ENCODE data around the gene KCNK13.
"Not testable (repeated sequence)": the region's sequence is repeated elsewhere in the genome, so short reads cannot be mapped to it uniquely, and the experiment has no call there.

KCNK13 gene

DNA sequence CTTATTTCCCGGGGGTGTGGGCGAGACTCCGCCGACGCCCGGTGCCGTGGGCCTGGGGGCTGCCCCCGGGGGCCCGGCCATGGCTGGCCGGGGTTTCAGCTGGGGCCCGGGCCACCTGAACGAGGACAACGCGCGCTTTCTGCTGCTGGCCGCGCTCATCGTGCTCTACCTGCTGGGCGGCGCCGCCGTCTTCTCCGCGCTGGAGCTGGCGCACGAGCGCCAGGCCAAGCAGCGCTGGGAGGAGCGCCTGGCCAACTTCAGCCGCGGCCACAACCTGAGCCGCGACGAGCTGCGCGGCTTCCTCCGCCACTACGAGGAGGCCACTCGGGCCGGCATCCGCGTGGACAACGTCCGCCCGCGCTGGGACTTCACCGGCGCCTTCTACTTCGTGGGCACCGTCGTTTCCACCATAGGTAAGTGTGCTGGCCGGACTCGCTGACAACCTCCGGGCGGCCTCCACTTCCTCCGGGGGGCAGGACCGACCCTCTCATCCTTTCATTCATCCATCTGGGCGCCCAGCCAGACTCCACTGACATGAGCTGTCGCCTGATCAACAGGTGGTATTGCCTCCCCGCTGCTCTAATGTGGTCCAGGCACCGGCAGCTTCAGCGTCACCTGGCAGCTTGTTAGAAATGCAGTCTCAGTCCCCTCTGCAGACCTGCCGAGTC is 467 bp downstream of the KCNK13 start:
- no peak for DNase-seq

DNA sequence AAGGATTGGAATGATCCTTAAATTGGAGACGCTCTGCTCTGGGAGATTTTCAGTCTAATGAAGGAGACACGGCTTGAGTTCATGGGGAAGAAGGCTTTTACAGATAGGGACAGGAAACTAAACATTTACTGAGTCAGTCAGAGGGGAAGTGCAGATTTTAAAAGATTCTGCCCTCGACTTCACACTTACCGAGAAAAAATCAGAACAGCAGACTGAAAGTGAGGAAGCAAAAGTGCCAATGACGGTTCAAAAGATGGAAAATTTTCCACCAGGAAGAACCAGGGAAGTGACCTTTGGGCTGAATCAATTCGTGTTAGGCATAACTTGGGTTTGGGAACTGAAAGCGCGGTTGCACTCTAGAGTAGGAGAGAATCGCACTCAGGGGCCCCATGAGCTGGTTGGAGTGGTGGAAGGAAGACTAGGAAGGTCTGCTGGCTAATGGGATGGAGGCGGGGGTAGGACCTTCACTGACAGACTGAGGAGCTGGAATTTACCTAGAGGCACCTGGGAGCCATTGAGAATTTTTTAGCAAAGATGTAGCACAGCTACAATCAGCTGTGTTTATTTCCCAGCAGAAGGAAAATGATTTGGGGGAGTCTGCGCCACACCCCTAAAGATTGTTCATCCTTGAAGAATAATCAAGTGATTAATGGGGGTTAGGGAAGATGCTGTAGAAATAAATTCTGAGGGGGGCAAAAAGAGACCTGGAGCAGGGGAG is 1.2 kb downstream of the KCNK13 start:
- DNase-seq: no peak

DNA sequence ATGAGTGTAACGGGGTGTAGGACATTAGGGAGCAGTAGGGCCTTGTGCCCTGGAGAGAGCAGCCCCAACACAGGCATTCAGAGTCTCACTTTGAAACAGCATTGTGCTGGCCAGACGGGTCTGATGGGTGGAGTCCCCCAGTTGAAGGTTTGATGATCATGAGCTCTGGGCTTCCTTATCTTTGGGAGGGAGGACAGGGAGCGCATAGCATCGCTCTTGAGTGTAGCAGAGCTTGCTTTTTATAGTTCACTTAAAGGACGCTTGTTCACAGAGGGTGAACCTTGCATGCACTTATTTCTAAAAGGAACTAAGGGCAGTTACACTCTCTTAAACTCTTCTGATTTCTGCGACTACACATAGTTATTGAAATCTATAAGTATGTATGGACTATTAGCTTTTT is 10.6 kb downstream of the KCNK13 start:
- no peak for DNase-seq

DNA sequence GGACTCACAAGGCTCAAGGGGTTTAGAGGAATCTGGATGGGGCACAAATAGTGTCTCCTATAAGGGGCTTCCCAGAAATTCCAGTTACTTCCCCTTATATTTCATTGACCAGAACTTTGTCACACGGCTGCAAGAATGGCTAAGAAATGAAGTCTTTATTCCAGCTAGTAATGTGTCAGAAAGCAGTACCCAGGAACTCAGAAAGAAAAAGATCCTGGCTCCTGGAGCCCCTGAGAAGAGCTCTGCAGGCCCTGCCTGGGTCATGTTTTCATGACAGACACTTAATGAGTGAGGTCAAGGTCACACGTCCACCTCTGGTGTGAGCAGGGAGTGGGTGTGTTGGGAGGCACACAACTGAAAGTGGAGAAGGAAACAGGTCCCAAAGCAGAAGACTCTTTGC is 17.8 kb downstream of the KCNK13 start:
- no peak for DNase-seq

DNA sequence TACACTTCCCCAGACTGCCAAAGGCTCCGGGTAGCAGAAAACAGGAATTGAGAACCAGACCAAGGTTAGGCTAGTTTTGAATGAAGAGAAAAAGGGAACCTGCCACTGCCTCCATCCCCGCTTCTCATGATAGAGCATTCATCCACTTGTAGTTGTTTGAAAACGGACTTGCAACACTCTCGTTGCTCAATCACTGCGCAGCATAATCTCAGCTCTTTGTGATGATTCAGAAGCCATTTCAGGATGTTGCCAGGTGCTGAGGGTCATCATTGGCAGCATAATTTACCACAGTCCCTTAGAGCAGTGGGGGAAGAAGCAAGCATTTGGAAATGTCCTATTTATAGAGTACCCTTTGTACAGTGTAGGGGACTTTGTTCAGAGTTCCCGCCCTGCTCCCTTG is 25.6 kb downstream of the KCNK13 start:
- peak; percentile 17 to 74 for DNase-seq

DNA sequence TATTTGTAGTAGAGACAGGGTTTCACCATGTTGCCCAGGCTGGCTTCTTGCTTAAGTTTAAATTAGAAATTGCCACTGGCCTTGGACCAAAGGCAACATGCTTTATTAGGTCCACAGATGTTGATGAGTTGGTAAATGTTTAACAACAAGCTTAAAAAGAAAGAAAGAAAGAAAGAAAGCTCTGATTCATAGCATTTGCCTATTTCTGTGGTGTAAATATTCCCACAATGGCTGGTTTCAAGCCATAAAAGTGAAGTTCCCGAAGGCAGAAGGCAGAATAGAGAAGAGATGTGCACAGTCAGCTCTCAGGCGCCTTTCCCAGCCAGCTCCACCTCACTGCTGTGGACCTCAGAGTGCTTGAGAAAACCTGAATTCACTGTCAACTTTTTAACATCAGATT is 26.4 kb downstream of the KCNK13 start:
- no peak for DNase-seq

DNA sequence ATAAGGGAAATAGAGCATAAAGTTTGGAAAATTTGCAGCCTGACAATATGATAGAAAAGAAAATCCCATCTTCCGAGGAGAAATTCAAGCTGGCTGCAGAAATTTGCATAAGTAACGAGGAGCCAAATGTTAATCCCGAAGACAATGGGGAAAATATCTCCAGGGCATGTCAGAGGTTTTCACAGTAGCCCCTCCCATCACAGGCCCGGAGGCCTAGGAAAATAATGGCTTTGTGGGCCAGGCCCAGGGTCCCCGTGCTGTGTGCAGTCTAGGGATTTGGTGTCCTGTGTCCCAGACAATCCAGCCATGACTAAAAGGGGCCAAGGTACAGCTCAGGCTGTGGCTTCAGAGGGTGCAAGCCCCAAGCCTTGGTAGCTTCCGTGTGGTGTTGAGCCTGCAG is 27.7 kb downstream of the KCNK13 start:
- DNase-seq: not testable (repeated sequence)

DNA sequence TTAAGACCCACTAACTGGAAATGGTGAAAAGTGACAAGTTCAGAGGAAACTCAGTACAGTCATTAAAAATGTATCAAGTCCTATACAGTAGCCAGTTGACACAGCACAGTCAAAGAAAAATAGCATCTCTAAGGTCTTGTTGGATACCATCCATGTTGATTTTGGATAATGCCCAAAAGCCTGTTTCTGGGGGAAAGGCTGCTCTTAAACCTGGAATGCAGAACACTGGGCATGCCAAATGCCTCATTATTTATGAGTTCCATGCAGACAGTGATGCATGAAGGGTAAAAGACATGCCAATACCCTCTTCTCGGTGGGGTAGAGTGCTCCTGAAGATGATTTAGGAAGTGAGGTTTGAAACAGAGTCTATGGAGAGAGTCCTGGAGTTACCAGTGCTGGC is 29.6 kb downstream of the KCNK13 start:
- DNase-seq: no peak

DNA sequence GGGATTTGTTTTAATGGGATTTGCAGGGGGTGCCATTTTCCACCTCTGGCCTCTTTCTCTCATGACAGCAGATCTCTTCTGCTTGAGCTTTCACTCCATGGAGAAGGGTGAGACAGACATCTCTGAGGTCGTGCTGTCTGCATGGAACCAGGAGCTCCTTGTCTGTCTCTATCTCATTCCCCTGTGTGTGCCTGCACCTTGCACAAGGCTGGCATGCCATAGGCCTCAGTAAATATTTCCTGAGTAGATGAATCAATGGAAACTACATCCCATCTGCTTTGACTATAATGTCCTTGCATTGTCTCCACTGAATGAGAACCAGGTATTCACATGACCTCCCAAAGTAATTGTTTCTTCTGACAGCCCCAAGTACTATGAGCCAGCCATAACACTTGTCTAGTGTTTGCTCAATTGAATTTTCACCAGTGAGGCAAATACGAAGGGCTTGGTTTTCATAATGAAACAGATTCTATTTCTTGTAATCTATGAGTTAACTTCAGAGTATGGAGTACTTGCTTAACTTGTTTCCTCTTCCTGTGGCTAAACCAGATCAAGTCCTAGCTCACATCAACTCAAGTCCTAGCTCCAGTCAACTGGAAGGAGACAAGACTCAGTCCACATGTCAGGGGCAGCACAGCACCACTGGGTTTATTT is 32.3 kb downstream of the KCNK13 start:
- DNase-seq: no peak

DNA sequence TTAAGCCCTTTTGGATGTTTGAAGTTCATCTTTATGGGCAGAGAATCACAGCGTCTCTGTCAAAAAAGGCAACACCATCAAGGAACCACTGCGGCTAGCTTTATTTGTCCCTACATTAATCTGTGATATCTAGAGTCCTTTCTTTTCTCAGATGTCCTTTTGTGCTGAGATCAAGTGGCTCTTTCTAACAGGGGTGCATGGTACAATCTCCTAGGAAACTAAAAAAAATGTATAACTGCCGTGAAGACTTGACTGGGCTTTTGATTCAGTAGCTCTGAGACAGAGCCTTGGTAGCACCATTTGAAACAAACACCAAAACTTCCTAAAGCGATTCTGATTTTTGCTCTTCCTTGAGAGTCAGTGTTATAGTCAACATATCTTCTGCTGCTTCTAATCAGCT is 33.3 kb downstream of the KCNK13 start:
- no peak for DNase-seq

DNA sequence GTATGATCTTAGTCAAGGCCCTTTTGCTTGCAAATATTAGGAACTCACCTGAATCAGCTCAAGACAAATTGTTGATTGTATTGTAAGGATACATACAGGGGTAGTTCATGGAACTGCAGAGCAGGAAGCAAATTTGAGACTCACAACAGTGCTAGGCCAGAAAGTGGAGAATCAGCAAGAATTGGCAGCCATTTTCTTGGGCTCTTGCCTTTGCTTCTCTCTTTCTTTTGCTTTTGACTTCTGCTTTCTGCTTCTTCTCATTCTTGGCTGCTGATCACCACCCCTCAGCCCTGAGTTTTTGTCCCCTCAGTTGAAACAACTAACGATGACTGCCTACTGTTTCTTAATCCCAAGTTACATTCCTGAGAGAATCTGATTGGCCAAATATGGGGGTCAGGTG is 34.8 kb downstream of the KCNK13 start:
- DNase-seq: no peak

DNA sequence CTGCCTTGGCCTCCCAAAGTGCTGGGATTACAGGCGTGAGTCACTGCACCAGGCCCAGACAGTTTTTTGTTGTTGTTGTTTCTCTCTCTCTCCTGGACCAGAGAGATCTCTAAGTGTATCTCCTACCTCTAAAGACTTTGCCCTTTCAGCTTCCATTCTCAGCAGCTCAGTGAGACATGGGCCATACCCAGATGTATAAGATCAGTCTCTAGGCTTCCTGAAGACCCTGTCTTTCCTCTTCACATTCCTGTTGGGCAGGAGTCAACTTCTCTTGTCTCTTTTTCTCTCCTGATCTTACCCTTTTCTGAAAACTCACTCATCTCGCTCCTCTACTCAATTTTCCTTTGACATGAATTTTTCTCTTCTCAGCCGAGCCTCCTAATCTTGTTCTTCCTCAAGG is 42.0 kb downstream of the KCNK13 start:
- no peak for DNase-seq

DNA sequence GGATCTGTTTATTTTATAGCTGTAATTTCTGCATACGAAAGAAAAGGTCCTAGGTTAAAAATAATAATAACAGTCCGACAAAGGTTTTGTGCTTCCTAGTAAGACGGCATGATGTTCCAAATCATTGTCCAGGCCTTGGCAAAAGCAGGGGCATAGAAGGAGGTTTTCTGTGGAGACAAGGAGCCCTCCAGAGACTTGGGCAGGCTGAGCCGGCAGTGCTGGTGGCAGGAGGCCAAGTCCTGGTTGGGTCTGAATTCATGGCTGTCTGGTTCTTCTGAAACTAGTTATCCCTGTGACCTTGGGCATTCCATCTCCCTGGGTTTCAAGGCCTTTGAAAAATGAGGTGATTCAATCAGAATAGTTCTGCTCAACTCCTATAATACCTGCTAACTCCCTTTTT is 44.0 kb downstream of the KCNK13 start:
- DNase-seq: no peak

DNA sequence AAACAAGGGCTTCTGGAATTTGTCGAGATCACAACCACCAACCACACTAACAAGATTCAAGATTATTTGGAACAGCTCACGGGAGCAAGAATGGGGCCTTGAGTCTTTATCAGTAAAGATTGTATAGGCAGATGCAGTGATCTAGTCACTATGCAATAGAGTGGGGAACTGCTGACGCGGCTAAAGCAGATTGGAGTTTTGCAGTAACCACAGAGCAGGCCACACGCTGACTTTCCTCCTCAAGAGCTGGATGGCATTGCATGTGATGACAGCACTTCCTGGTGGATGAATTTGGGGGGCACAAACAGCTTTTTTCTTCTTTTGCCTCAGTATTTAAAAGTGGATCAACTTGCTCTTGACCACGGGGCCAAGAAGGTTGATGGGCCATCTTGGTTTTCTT is 46.0 kb downstream of the KCNK13 start:
- DNase-seq: no peak

DNA sequence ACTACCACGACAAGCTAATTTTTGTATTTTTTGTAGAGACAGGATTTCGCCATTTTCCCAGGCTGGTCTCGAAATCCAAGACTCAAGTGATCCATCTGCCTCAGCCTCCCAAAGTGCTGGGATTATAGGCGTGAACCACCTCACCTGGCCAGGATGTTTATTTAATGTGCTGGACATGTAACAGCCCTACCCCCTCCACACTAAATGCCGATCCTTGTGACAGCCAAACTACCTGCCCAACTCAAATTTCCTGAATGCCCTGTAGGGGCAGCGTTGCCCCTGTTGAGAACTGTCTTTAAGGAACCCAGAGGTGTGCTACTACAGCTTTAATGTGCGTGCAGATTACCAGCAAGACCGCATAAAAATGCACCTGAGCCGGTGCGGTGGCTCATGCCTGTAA is 48.1 kb downstream of the KCNK13 start:
- DNase-seq: no peak

DNA sequence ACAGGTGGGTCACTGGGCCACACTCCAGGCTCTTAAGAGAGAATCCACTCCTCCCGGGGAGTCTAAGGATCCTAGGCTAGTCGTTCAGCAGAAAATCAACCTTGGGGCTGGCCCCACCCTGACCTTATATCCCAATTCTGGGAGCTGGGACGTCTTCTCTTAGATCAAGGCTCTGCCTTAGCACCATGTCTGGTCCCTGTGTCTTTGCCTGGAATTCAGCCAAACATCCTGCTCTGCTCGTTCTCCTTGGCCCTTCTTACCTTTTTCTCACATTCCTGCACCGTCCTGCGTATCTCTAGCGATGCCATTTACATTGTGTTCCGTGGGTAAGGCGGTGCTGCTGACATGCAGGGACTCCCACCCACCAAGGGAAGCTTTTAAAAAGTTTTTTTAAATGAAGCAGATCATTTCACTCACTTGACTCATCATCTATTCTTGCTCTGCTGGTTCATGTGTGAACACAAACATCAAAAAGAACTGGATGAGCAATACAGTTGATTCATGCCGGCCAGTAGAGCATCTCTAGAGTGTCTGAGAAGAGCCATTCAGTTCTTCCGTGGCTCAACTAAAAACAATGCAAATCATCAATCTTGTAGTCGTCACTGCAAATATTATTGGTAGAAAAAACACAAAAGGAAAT is 50.2 kb downstream of the KCNK13 start:
- DNase-seq: no peak

DNA sequence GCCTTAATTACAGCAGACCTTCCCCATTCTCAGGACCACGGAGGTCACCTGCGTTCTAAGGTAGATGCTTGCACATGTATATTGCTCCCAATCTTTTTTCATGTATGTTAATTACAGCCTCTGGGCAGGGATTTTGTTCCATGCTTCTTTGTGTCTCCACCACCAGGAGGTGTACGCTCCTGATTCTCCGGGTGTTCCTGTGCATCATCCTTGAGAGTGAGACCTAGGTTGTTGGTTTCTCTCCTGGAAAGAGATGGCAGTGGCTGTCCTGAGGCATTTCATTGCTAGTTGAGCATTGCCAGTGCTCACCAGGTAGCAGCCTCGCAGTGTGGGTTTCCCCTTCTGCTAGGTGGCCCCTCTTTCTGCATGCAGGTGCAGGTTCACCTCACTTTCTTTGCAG is 52.8 kb downstream of the KCNK13 start:
- no peak for DNase-seq

DNA sequence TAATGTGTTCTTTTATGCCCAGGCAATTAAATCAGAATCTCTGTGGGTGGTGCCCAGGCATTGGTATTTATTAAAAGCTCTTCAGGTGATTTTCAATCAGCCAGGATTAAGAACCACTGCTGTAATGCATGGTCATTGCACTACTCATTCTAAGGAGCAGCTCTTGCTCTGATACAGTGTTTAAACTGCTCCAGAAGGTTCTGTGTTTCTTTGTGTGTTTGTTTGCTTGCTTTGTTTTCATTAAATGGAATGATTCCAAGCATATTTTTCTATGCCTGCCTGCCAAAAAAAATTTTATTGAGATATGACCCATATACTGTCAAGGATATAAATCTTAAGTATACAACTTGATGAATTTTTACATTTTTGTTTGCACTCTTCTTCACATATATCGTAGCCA is 54.0 kb downstream of the KCNK13 start:
- DNase-seq: no peak

DNA sequence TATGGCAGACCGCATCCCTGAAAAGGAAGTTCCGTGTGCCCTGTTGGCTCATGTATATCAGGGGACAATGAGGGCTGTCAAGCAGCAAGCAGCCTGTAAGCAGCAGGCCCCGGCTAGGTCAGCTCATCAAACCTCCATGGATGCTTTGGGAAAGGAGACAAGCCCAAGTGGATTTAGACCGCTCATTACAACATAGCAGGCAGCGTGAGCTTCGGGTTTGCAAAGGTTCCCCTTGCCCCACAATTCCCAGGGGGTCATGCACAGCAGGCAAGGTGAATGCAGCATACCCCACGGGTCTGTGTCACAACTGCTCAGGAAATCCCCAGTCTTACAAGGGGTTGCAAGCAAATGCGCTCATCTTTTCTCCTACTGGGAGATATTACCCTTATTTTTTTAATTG is 54.6 kb downstream of the KCNK13 start:
- no peak for DNase-seq

DNA sequence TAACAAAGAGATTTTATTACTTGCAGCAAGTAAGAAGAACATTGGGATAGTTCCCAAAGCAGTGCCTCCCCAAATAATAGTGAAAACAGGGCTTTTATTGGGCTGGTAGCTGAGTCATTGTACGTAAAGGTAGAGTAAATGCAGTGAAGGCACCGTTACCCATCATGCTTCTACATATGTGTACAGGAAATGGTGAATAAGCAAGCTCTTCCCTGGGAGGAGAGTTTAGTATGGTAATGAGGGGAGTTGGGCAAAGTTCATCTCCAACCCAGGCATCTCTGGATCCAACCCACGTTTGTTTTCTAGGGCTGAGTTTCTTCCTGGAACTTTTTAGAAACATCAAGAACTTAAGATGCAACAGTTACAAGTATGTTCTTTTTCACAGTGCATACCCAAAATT is 56.2 kb downstream of the KCNK13 start:
- no peak for DNase-seq

DNA sequence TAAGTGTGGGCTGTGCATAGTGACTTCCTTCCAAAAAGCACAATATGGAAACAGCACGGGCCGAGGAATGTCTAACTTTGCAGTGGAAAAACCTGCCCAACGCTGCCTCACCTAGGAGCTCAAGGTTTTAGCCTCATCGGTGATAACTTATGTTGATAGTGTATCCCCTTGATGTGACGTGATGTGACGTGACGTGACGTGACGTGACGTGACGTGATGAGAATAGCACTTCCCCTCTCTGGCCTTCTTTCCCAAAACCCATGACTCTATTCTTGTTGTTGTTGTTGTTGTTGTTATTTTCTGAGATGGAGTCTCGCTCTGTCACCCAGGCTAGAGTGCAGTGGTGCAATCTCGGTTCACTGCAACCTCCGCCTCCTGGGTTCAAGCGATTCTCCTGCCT is 64.5 kb downstream of the KCNK13 start:
- DNase-seq: no peak

DNA sequence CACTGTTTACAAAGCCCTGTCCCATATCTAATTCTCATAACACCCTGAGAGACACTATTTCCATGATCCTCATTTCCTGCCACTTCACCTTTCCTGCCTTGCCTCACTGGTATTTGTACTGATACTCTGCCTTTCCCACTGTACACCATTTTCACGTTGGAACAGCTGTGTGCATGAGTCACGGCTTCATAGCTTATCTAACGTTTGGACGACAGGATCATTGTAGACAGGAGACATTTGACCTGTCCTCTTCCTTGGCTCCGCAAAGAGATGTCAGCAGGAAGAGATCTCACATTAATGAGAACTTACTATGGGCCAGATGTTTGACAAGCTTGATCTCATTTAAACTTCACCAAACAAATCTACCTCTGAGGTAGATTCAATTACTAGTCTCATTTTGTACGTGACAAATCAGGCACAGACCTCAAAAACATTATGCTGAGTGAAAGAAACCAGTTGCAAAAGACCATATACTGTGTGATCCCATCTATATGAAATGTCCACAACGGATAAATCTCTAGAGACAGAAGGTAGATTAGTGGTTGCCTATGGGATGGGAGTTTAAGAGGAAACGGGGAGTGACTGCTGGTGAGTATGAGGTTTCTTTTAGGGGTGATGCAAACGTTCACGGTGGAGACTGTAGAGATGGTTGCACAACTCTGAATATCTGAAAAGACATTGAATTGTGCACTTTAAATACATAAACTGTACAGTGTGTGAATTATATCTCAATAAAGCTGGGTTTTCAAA is 71.2 kb downstream of the KCNK13 start:
- DNase-seq: no peak

DNA sequence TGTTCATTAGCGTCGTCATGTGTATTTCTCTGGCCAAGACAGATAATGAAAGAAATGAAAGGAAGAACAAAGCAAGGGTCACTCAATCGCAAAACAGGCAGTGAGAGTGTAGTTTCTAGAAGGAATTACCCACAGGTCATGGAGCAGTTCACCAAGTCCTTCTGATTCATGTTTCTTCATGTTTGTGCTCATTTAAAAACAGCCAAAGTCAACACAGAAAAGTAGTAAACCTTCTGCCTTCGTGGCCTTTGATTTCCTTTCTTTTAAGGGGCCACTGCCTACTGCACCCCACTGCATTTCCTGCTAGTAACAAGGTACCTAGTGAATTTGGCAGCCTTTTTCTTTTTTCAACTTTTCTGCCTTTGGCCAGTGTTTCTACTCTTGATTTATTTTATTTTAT is 75.1 kb downstream of the KCNK13 start:
- DNase-seq: no peak
